Measurements from ENCODE around the gene DSG3. TPM values are rescaled to one million over a fixed set of nuclear protein-coding genes. Genes with fewer than 3 reads are reported as not detected.

The DSG3 gene
- total and polyA plus RNA-seq, 2 donors from 2014 or later: not detected

- H3K9me3 ChIP-seq (ENCODE audit: control insufficient read depth in 2 of 3, insufficient read depth in 1 of 3, low read length in 3 of 3): no peaks in the 10 kb centered on the region
- H3K4me3 ChIP-seq (ENCODE audit: low read length in 3 of 3): no peak overlapping the region
- no peak overlapping the region for H3K27ac ChIP-seq (ENCODE audit: low read depth in 2 of 2, low read length in 2 of 2)
- no peaks in the 10 kb centered on the region for H3K36me3 ChIP-seq (ENCODE audit: control insufficient read depth in 2 of 3, insufficient read depth in 3 of 3, low read length in 3 of 3)
- DNase-seq: no peak
- FAIRE-seq: no peak
- no peaks in the 10 kb centered on the region for H3K4me1 ChIP-seq (ENCODE audit: control insufficient read depth in 2 of 3, insufficient read depth in 2 of 3, low read depth in 1 of 3, low read length in 3 of 3)
- no peaks in the 10 kb centered on the region for H3K27me3 ChIP-seq (ENCODE audit: control insufficient read depth, insufficient read depth, low read length)
- H3K9ac ChIP-seq (ENCODE audit: low read length in 3 of 3): no peak overlapping the region
- no peak for TF ChIP-seq CTCF (IDR thresholded peaks at IDR 0.05; ENCODE audit: borderline replicate concordance, extremely low read depth, insufficient read depth)
- intact Hi-C loops (cut with DNase I): no loop called here
Measured at GRCh38 chr18:31487246-31488015, 39.9 kb downstream of the DSG3 start.

GRCh38 chr18:31489311-31489710 is 41.8 kb downstream of the DSG3 start:
- no peaks in the 10 kb centered on the region for H3K4me1 ChIP-seq (ENCODE audit: control insufficient read depth in 2 of 3, insufficient read depth in 2 of 3, low read depth in 1 of 3, low read length in 3 of 3)
- H3K27ac ChIP-seq (ENCODE audit: low read depth in 2 of 2, low read length in 2 of 2): no peak overlapping the region
- DNase-seq: no peak
- intact Hi-C loops (cut with DNase I): no loop called here
- no peaks in the 10 kb centered on the region for H3K27me3 ChIP-seq (ENCODE audit: control insufficient read depth, insufficient read depth, low read length)
- no peaks in the 10 kb centered on the region for H3K9me3 ChIP-seq (ENCODE audit: control insufficient read depth in 2 of 3, insufficient read depth in 1 of 3, low read length in 3 of 3)
- no peak overlapping the region for H3K4me3 ChIP-seq (ENCODE audit: low read length in 3 of 3)
- H3K36me3 ChIP-seq (ENCODE audit: control insufficient read depth in 2 of 3, insufficient read depth in 3 of 3, low read length in 3 of 3): no peaks in the 10 kb centered on the region
- no peak for TF ChIP-seq CTCF (IDR thresholded peaks at IDR 0.05; ENCODE audit: borderline replicate concordance, extremely low read depth, insufficient read depth)
- no peak for FAIRE-seq
- H3K9ac ChIP-seq (ENCODE audit: low read length in 3 of 3): no peak overlapping the region

- H3K27ac ChIP-seq (ENCODE audit: low read depth in 2 of 2, low read length in 2 of 2): no peak overlapping the region
Measured at GRCh38 chr18:31490387-31490786, 42.8 kb downstream of the DSG3 start.

More at GRCh38 chr18:31490387-31490786, 42.8 kb downstream of the DSG3 start:
- H3K9me3 ChIP-seq (ENCODE audit: control insufficient read depth in 2 of 3, insufficient read depth in 1 of 3, low read length in 3 of 3): no peaks in the 10 kb centered on the region
- no peaks in the 10 kb centered on the region for H3K4me1 ChIP-seq (ENCODE audit: control insufficient read depth in 2 of 3, insufficient read depth in 2 of 3, low read depth in 1 of 3, low read length in 3 of 3)
- no peak overlapping the region for H3K4me3 ChIP-seq (ENCODE audit: low read length in 3 of 3)
- no peak for DNase-seq
- no peaks in the 10 kb centered on the region for H3K36me3 ChIP-seq (ENCODE audit: control insufficient read depth in 2 of 3, insufficient read depth in 3 of 3, low read length in 3 of 3)
- H3K27me3 ChIP-seq (ENCODE audit: control insufficient read depth, insufficient read depth, low read length): no peaks in the 10 kb centered on the region
- intact Hi-C loops (cut with DNase I): no loop called here
- FAIRE-seq: no peak
- no peak for TF ChIP-seq CTCF (IDR thresholded peaks at IDR 0.05; ENCODE audit: borderline replicate concordance, extremely low read depth, insufficient read depth)
- H3K9ac ChIP-seq (ENCODE audit: low read length in 3 of 3): no peak overlapping the region

Measured in kidney (tissue), 14 donors.